ENCODE data around the gene RAX. TPM values are rescaled to one million over a fixed set of nuclear protein-coding genes. Genes with fewer than 3 reads are reported as not detected.

The RAX gene
- total and polyA plus RNA-seq, 7 donors: not detected

GRCh38 chr18:59246796-59247195 is 26.5 kb downstream of the RAX start:
- H3K9me3 ChIP-seq: no peaks in the 10 kb centered on the region
- DNase-seq: no peak
- H3K4me1 ChIP-seq: peaks cover 0 to 3% (median 0%) of the 10 kb centered on the region in 4 donors
- H3K27ac ChIP-seq: no peak overlapping the region
- H3K4me3 ChIP-seq: no peak overlapping the region
- WGBS, 2 donors: 42 to 50% methylated on average over 4 of the region's 4 CpGs
- intact Hi-C loops (cut with DNase I): no loop called here
- H3K27me3 ChIP-seq: peaks cover 0 to 15% (median 0%) of the 10 kb centered on the region in 3 donors
- TF ChIP-seq POLR2A (IDR thresholded peaks at IDR 0.05) (no peak), EP300 (IDR thresholded peaks at IDR 0.05) (no peak), POLR2AphosphoS5 (IDR thresholded peaks at IDR 0.05) (no peak)
- TF ChIP-seq, protein P1, sequence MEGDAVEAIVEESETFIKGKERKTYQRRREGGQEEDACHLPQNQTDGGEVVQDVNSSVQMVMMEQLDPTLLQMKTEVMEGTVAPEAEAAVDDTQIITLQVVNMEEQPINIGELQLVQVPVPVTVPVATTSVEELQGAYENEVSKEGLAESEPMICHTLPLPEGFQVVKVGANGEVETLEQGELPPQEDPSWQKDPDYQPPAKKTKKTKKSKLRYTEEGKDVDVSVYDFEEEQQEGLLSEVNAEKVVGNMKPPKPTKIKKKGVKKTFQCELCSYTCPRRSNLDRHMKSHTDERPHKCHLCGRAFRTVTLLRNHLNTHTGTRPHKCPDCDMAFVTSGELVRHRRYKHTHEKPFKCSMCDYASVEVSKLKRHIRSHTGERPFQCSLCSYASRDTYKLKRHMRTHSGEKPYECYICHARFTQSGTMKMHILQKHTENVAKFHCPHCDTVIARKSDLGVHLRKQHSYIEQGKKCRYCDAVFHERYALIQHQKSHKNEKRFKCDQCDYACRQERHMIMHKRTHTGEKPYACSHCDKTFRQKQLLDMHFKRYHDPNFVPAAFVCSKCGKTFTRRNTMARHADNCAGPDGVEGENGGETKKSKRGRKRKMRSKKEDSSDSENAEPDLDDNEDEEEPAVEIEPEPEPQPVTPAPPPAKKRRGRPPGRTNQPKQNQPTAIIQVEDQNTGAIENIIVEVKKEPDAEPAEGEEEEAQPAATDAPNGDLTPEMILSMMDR (IDR thresholded peaks at IDR 0.05): no peak
- H3K36me3 ChIP-seq: no peaks in the 10 kb centered on the region

DNA sequence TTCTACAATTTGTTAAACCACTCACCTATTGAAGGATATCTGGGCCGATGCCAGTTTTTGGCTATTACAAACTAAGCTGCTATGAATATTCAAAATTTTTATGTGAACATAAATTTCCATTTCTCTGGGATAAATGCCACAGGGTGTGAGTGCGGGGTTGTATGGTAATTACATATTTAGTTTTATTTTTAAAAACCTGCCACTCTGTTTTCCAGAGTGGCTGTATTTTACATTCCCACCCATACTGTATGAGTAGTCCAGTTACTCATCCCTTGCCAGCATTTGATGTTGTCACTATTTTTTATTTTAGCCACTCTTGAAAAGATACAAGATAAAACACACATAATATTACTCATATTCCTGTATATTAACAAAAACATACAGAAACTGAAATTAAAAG is 30.3 kb downstream of the RAX start:
- 90 to 93% methylated on average over 2 of the region's 2 CpGs for WGBS, 2 donors
- H3K27ac ChIP-seq: no peak overlapping the region
- H3K36me3 ChIP-seq: no peaks in the 10 kb centered on the region
- no peaks in the 10 kb centered on the region for H3K4me1 ChIP-seq
- TF ChIP-seq EP300 (IDR thresholded peaks at IDR 0.05) (no peak), POLR2AphosphoS5 (IDR thresholded peaks at IDR 0.05) (no peak), POLR2A (IDR thresholded peaks at IDR 0.05) (no peak)
- TF ChIP-seq, protein P1 (IDR thresholded peaks at IDR 0.05): no peak
- intact Hi-C loops (cut with DNase I): no loop called here
- H3K27me3 ChIP-seq: peaks cover 0 to 15% (median 0%) of the 10 kb centered on the region in 3 donors
- DNase-seq: no peak
- H3K4me3 ChIP-seq: no peak overlapping the region
- no peaks in the 10 kb centered on the region for H3K9me3 ChIP-seq

- Histone ChIP-seq H3K4me3 (no peak overlapping the region), H3K36me3 (no peaks in the 10 kb centered on the region), H3K4me1 (no peaks in the 10 kb centered on the region), H3K27ac (no peak overlapping the region), H3K9me3 (no peaks in the 10 kb centered on the region), H3K27me3 (no peaks in the 10 kb centered on the region)
- DNase-seq: no peak
- WGBS, 2 donors: 57 to 74% methylated on average over 4 of the region's 4 CpGs
- no peak for TF ChIP-seq EP300 (IDR thresholded peaks at IDR 0.05)
- TF ChIP-seq, protein P1 (IDR thresholded peaks at IDR 0.05): no peak
- TF ChIP-seq POLR2A (IDR thresholded peaks at IDR 0.05): no peak
- TF ChIP-seq POLR2AphosphoS5 (IDR thresholded peaks at IDR 0.05): no peak
- intact Hi-C loops (cut with DNase I): no loop called here
Observed at GRCh38 chr18:59239642-59240041, 33.6 kb downstream of the RAX start.

DNA sequence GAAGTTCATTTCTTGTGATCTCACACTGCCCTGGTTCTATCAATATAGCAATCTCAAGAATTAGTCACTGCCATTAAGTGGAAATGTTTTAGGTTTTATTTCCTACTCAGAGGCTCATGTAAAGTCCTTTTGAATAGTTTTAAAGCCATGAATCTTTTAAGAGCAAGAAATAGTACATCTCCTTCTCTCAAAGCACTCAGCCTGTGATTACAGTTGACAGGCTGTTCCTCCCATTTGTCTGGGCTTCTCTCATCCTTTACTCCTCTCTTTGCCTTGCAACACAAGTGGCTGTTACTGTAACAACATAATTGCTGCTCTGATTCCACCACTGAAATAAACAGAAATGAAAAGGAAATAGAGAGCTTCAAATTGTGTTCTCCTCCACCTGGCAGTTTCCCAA is 34.9 kb downstream of the RAX start:
- Histone ChIP-seq H3K36me3 (no peaks in the 10 kb centered on the region), H3K4me3 (no peak overlapping the region), H3K27me3 (no peaks in the 10 kb centered on the region), H3K4me1 (no peaks in the 10 kb centered on the region), H3K9me3 (no peaks in the 10 kb centered on the region), H3K27ac (no peak overlapping the region)
- TF ChIP-seq, protein P1 (IDR thresholded peaks at IDR 0.05): no peak
- TF ChIP-seq POLR2AphosphoS5 (IDR thresholded peaks at IDR 0.05) (no peak), EP300 (IDR thresholded peaks at IDR 0.05) (no peak), POLR2A (IDR thresholded peaks at IDR 0.05) (no peak)
- intact Hi-C loops (cut with DNase I): no loop called here
- DNase-seq: no peak

- Histone ChIP-seq H3K36me3 (no peaks in the 10 kb centered on the region), H3K4me3 (no peak overlapping the region), H3K27ac (no peak overlapping the region), H3K9me3 (no peaks in the 10 kb centered on the region), H3K27me3 (peaks cover 0 to 5% (median 0%) of the 10 kb centered on the region in 3 donors), H3K4me1 (no peaks in the 10 kb centered on the region)
- DNase-seq: no peak
- 82% methylated on average over 6 of the region's 6 CpGs for WGBS, 2 donors
- intact Hi-C loops (cut with DNase I): no loop called here
- TF ChIP-seq POLR2AphosphoS5 (IDR thresholded peaks at IDR 0.05): no peak
- no peak for TF ChIP-seq EP300 (IDR thresholded peaks at IDR 0.05)
Observed at GRCh38 chr18:59233017-59233410, 40.2 kb downstream of the RAX start.

All from sigmoid colon (tissue), 7 donors.